ENCODE results near the gene VEPH1. TPM values are rescaled to one million over a fixed set of nuclear protein-coding genes. Genes with fewer than 3 reads are reported as not detected.

Gene VEPH1
- total and polyA plus RNA-seq, 11 donors = 0.40 to 0.79 (median 0.45) TPM; not detected in 6

GRCh38 chr3:157375342-157375986 lies 127.8 kb downstream of the VEPH1 start:
- Histone ChIP-seq H3K36me3 (no peaks in the 10 kb centered on the region), H3K27me3 (no peaks in the 10 kb centered on the region), H3K4me1 (peaks cover 0 to under 1% (median 0%) of the 10 kb centered on the region in 12 donors), H3K27ac (no peak overlapping the region), H3K4me3 (no peak overlapping the region), H3K9me3 (no peaks in the 10 kb centered on the region)
- intact Hi-C loops (cut with DNase I) = no loop called here
- DNase-seq = no peak
- 76 to 86% (median 82%) methylated on average over 4 of the region's 4 CpGs for WGBS, 4 donors
- no peak for ATAC-seq
- no peak for TF ChIP-seq POLR2A (IDR thresholded peaks at IDR 0.05)
- no peak for TF ChIP-seq CTCF (IDR thresholded peaks at IDR 0.05)

GRCh38 chr3:157374933-157375332 lies 128.3 kb downstream of the VEPH1 start:
- intact Hi-C loops (cut with DNase I) = no loop called here
- no peak for TF ChIP-seq CTCF (IDR thresholded peaks at IDR 0.05)
- no peak for TF ChIP-seq POLR2A (IDR thresholded peaks at IDR 0.05)
- ATAC-seq = no peak
- no peak overlapping the region for H3K4me3 ChIP-seq
- no peak for DNase-seq
- no peak overlapping the region for H3K27ac ChIP-seq
- peaks cover 0 to 6% (median 0%) of the 10 kb centered on the region in 12 donors for H3K4me1 ChIP-seq
- H3K9me3 ChIP-seq = no peaks in the 10 kb centered on the region
- H3K36me3 ChIP-seq = no peaks in the 10 kb centered on the region
- H3K27me3 ChIP-seq = no peaks in the 10 kb centered on the region
- 97 to 99% (median 98%) methylated on average over 3 of the region's 3 CpGs for WGBS, 4 donors

- H3K27me3 ChIP-seq = no peaks in the 10 kb centered on the region
- TF ChIP-seq CTCF (IDR thresholded peaks at IDR 0.05) (no peak), POLR2A (IDR thresholded peaks at IDR 0.05) (no peak)
- H3K4me3 ChIP-seq = no peak overlapping the region
- intact Hi-C loops (cut with DNase I) = no loop called here
- ATAC-seq = no peak
- no peak overlapping the region for H3K27ac ChIP-seq
- H3K36me3 ChIP-seq = no peaks in the 10 kb centered on the region
- DNase-seq = no peak
- 76 to 80% (median 78%) methylated on average over 6 of the region's 6 CpGs for WGBS, 4 donors
- no peaks in the 10 kb centered on the region for H3K9me3 ChIP-seq
- H3K4me1 ChIP-seq = peaks cover 0 to 11% (median 0%) of the 10 kb centered on the region in 12 donors
These were observed 129.4 kb downstream of the VEPH1 start for GRCh38 chr3:157373783-157374182.

- Histone ChIP-seq H3K4me3 (no peak overlapping the region), H3K4me1 (peaks cover 0 to 11% (median 0%) of the 10 kb centered on the region in 12 donors), H3K27ac (no peak overlapping the region), H3K9me3 (no peaks in the 10 kb centered on the region), H3K27me3 (no peaks in the 10 kb centered on the region), H3K36me3 (no peaks in the 10 kb centered on the region)
- TF ChIP-seq POLR2A (IDR thresholded peaks at IDR 0.05) (no peak), CTCF (IDR thresholded peaks at IDR 0.05) (no peak)
- no peak for DNase-seq
- WGBS, 4 donors = 50 to 99% (median 57%) methylated on average over 2 of the region's 2 CpGs
- no peak for ATAC-seq
- intact Hi-C loops (cut with DNase I) = no loop called here
These were observed 132.3 kb downstream of the VEPH1 start for GRCh38 chr3:157370867-157371266.
